Neuronal stem cell (in vitro differentiated cells): ENCODE results near the gene DPEP3. TPM values are rescaled to one million over a fixed set of nuclear protein-coding genes. Genes with fewer than 3 reads are reported as not detected.

Experiments
- DNase-seq: peaks from one replicate; pipeline ENCODE4 v3.0.0-alpha.2; 2013; ENCODE audit warnings: low spot score
- H2AFZ ChIP-seq: one replicate; pipeline ENCODE4 v1.6.1; 2013; ENCODE audit warnings: mild to moderate bottlenecking, low read length, inconsistent platforms
- H2AK5ac ChIP-seq: 2 replicates; pipeline ENCODE4 v1.6.1; 2013; ENCODE audit warnings: low read depth, mild to moderate bottlenecking, inconsistent platforms, low read length, moderate library complexity, mixed read lengths
- H2BK120ac ChIP-seq: 2 replicates; pipeline ENCODE4 v1.6.1; 2013; ENCODE audit warnings: low read depth, mild to moderate bottlenecking, inconsistent platforms, low read length, moderate library complexity, mixed read lengths
- H2BK12ac ChIP-seq: one replicate; pipeline ENCODE4 v1.6.1; 2013; ENCODE audit warnings: low read length, inconsistent platforms
- H2BK15ac ChIP-seq: 2 replicates; pipeline ENCODE4 v1.6.1; 2013; ENCODE audit warnings: mild to moderate bottlenecking, low read length, inconsistent platforms, mixed read lengths
- H2BK5ac ChIP-seq: one replicate; pipeline ENCODE4 v1.6.1; 2013; ENCODE audit warnings: inconsistent platforms, mild to moderate bottlenecking, low read length, moderate library complexity
- H3K14ac ChIP-seq: one replicate; pipeline ENCODE4 v1.6.1; 2013; ENCODE audit warnings: low read length, inconsistent platforms
- H3K18ac ChIP-seq: 2 replicates; pipeline ENCODE4 v1.6.1; 2013; ENCODE audit warnings: low read length, inconsistent platforms
- H3K23ac ChIP-seq: 2 replicates; pipeline ENCODE4 v1.6.1; 2013; ENCODE audit warnings: low read depth, mild to moderate bottlenecking, mixed read lengths, low read length, inconsistent platforms; ENCODE audit not compliant: poor library complexity
- H3K27ac ChIP-seq: replicated peaks from 3 replicates; pipeline ENCODE4 v1.5.1; 2013; ENCODE audit warnings: low read length, inconsistent platforms
- H3K27me3 ChIP-seq, 3 experiments: 2 replicates each; pipeline ENCODE4 v1.6.1; 2013; ENCODE audit warnings: low read length in 3 of 3, mild to moderate bottlenecking in 2 of 3, inconsistent platforms in 1 of 3, low read depth in 1 of 3, mixed read lengths in 1 of 3, moderate library complexity in 1 of 3; ENCODE audit not compliant: control insufficient read depth in 3 of 3, insufficient read depth in 3 of 3
- H3K36me3 ChIP-seq, 2 donors: replicated peaks in 1 of 2; 2 replicates each; pipeline ENCODE4 v1.6.1; 2013; ENCODE audit warnings: low read length in 2 of 2; ENCODE audit not compliant: control insufficient read depth in 2 of 2, insufficient read depth in 2 of 2
- H3K4ac ChIP-seq: 2 replicates; pipeline ENCODE4 v1.6.1; 2013; ENCODE audit warnings: inconsistent platforms, mild to moderate bottlenecking, low read length, moderate library complexity
- H3K4me1 ChIP-seq, 2 donors: 1 replicate in 1 of 2; 2 replicates in 1 of 2; pipeline ENCODE4 v1.6.1; 2013; ENCODE audit warnings: low read length in 2 of 2, low read depth in 1 of 2; ENCODE audit not compliant: control insufficient read depth in 2 of 2, insufficient read depth in 1 of 2
- H3K4me2 ChIP-seq: one replicate; pipeline ENCODE4 v1.6.1; 2013; ENCODE audit warnings: mild to moderate bottlenecking, low read length, inconsistent platforms; ENCODE audit not compliant: insufficient read depth, poor library complexity, severe bottlenecking
- H3K4me3 ChIP-seq, 2 donors: 2 replicates each; pipeline ENCODE4 v1.5.1; 2013; ENCODE audit warnings: low read length in 2 of 2, mild to moderate bottlenecking in 2 of 2, inconsistent platforms in 1 of 2, moderate library complexity in 1 of 2
- H3K79me1 ChIP-seq: one replicate; pipeline ENCODE4 v1.6.1; 2013; ENCODE audit warnings: low read depth, mild to moderate bottlenecking, inconsistent platforms, low read length, moderate library complexity
- H3K9ac ChIP-seq: one replicate; pipeline ENCODE4 v1.6.1; 2013; ENCODE audit warnings: mild to moderate bottlenecking, low read depth, low read length, inconsistent platforms; ENCODE audit not compliant: poor library complexity
- H3K9me3 ChIP-seq, 2 donors: replicated peaks in 1 of 2; 2 replicates each; pipeline versions ENCODE3 to v1.6.1; 2013; ENCODE audit warnings: low read length in 2 of 2, mild to moderate bottlenecking in 2 of 2, inconsistent platforms in 1 of 2, low read depth in 1 of 2, mixed read lengths in 1 of 2, moderate library complexity in 1 of 2; ENCODE audit not compliant: control insufficient read depth in 2 of 2, insufficient read depth in 1 of 2
- H4K8ac ChIP-seq: one replicate; pipeline ENCODE4 v1.6.1; 2013; ENCODE audit warnings: low read depth, mild to moderate bottlenecking, inconsistent platforms, low read length, moderate library complexity
- H4K91ac ChIP-seq: one replicate; pipeline ENCODE4 v1.6.1; 2013; ENCODE audit warnings: low read length, low read depth, mild to moderate bottlenecking, inconsistent platforms; ENCODE audit not compliant: poor library complexity
- WGBS, 2 donors: extraction: QIAGEN DNeasy Blood & Tissue Kit; methylation state at CpG; one replicate each; pipeline ENCODE4 v1.1.7; 2013; ENCODE audit warnings: missing lambda C conversion rate in 2 of 2, mixed read lengths in 1 of 2; ENCODE audit not compliant: insufficient read length in 2 of 2, insufficient replicate concordance in 1 of 2; ENCODE audit errors: extremely low coverage in 2 of 2; 5-methylcytosine and 5-hydroxymethylcytosine counted together
- polyA plus RNA-seq, 2 experiments: library from polyadenylated mRNA; stranded (reverse); fragments of 200-250 nt; gene quantifications; one replicate each; pipeline ENCODE4 v1.2.3, GENCODE V29; 2013

DPEP3 gene
- 0.56 TPM for polyA plus RNA-seq (2013, experiment 1 of 2)
- 0.29 TPM for polyA plus RNA-seq (2013, experiment 2 of 2)

DNA sequence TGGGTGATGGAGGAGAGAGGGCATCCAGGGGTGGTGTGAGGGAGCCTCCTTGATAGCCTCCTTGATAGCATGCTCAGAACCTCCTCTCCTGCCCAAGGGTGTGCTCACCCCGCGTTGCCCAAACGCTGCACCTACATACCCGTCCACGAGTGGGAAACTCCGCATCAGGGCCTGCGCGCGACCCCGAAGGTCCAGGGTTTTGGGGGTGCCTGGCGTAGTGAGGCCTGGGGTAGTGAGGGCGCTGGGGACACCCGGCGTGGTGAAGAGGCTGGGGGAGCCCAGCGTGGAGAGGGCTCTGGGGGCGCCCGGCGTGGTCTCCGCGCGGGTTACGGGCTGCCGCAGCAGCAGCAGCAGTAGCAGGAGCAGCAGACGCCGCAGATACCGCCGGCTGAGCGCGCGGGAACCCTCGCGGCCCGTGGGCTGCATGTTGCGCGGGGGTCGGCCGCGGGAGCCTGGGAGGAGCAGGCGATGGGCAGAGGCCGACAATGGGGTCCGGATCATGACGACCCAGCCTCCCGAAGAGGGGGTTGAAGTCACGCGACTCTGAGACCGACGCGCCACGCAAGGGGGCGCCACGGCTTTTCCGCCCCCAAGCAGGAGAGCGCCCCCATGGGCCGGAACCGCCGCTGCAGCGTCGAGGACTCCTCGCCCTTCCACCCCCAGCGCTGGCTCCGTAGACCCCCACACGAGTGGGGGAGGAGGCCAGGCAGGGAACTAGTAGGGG is at the start of gene DPEP3:
DPEP3 (minus strand) TSS at position 545 of the 724 bp plus-strand sequence; CDS start at position 426, 119 bp downstream.
- no peak within 1 kb of the TSS for H3K9ac ChIP-seq
- H2BK120ac ChIP-seq = peak within 1 kb of the TSS; percentile 81
- peaks cover 0 to 9% (median 0%) of the 10 kb centered on the region in 3 experiments for H3K27me3 ChIP-seq
- no CpG with 5 or more reads among the region's 62 CpGs for WGBS, 2 donors
- no peak within 1 kb of the TSS for H4K91ac ChIP-seq
- H3K23ac ChIP-seq = peak within 1 kb of the TSS; percentile 68
- peak within 1 kb of the TSS; percentile 55 for H2BK15ac ChIP-seq
- H3K14ac ChIP-seq = peak within 1 kb of the TSS; percentile 38
- H3K4me2 ChIP-seq = no peak within 1 kb of the TSS
- peaks cover 0 to 4% of the 10 kb centered on the region in 2 donors for H3K4me1 ChIP-seq
- H2AK5ac ChIP-seq = peak within 1 kb of the TSS; percentile 88
- peak within 1 kb of the TSS; percentile 33 for H2BK5ac ChIP-seq
- H3K27ac ChIP-seq = no peak within 1 kb of the TSS
- no peak within 1 kb of the TSS for H4K8ac ChIP-seq
- peaks cover 0 to 4% of the 10 kb centered on the region in 2 donors for H3K9me3 ChIP-seq
- H2BK12ac ChIP-seq = no peak within 1 kb of the TSS
- no peaks in the 10 kb centered on the region for H3K36me3 ChIP-seq
- peak within 1 kb of the TSS; percentile 97 for H3K4ac ChIP-seq
- H2AFZ ChIP-seq = no peak within 1 kb of the TSS
- H3K79me1 ChIP-seq = no peaks in the 10 kb centered on the region
- peak within 1 kb of the TSS; percentile 85 for H3K18ac ChIP-seq
- H3K4me3 ChIP-seq = no peak within 1 kb of the TSS
- DNase-seq = no peak

DNA sequence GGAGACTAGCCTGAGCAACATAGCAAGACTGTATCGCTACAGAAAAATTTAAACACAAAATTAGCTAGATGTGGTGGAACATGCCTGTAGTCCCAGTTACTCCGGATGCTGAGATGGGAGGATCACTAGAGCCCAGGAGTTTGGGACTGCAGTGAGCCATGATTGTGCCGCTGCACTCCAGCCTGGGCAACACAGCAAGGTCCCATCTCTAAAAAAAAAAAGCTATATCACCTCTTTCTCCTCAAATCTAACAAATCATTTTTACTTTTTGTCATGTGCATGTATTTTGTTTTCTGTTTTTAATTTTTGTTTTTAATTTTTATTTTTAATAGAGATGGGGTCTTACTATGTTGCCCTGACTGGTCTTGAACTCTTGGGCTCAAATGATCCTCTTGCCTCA is 48.7 kb upstream of the DPEP3 start:
- no peak for DNase-seq
- H2BK120ac ChIP-seq = no peak overlapping the region
- H3K23ac ChIP-seq = no peak overlapping the region
- H2BK12ac ChIP-seq = no peak overlapping the region
- H3K4me2 ChIP-seq = no peak overlapping the region
- no peak overlapping the region for H3K4ac ChIP-seq
- H2AFZ ChIP-seq = no peak overlapping the region
- H4K8ac ChIP-seq = no peak overlapping the region
- no peak overlapping the region for H2AK5ac ChIP-seq
- H3K14ac ChIP-seq = no peak overlapping the region
- H4K91ac ChIP-seq = no peak overlapping the region
- no peaks in the 10 kb centered on the region for H3K27me3 ChIP-seq
- H3K9ac ChIP-seq = no peak overlapping the region
- peaks cover 2 to 54% of the 10 kb centered on the region in 2 donors for H3K36me3 ChIP-seq
- H3K27ac ChIP-seq = no peak overlapping the region
- no peaks in the 10 kb centered on the region for H3K4me1 ChIP-seq
- H3K18ac ChIP-seq = no peak overlapping the region
- H3K4me3 ChIP-seq = no peak overlapping the region
- no peaks in the 10 kb centered on the region for H3K9me3 ChIP-seq
- H3K79me1 ChIP-seq = no peaks in the 10 kb centered on the region
- no CpG with 5 or more reads among the region's 3 CpGs for WGBS, 2 donors
- H2BK15ac ChIP-seq = no peak overlapping the region
- H2BK5ac ChIP-seq = no peak overlapping the region

DNA sequence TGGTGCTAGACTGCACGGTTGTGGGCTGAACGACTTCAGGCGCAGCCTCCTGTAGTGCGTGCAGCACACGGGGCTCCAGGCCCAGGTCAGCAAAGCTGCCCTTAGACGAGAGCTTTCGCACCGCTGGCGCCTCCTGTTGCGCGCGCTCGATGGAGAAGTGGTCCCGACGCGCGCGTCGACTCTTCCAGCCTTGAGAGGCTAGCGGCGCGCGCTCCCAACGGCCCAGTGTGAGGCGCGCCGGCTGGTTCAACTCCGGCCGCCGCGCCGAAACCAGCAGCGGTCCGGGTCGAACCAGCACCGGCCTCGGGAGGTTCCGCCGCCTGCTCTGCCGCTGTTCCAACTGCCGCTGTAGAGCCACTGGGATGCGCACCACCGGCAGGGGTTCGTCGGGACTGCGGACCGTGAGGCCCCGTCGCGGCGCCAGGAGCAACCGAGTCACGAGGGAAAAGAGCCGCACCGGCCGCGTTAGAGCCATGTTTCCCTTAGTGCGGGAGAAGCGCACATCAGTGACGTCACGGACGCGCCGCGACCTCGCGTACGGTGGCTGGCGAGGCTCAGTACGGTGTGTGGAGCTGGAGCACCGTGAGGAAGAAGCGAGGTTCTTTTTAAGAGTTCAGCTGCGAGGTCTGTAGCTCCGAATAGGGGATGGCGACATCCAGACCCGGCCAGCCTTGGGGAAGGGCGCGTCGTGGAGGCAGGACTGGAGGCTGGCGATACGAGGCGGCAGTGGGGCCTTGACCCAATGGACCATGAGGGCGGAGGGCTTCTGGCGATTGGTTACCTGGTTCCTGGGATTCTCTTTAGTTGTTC is 42.6 kb upstream of the DPEP3 start, which contains the start of the genes DDX28 and DUS2:
DDX28 (minus strand) TSS at position 505 of the 810 bp plus-strand sequence; CDS start at position 475, 30 bp downstream.
DUS2 (plus strand) TSS at position 557 of the 810 bp plus-strand sequence. CDS start 14,740 bp downstream, outside the sequence.
- Histone ChIP-seq H3K4me1 (peaks cover 6 to 8% of the 10 kb centered on the region in 2 donors), H3K79me1 (peaks cover 8% of the 10 kb centered on the region), H3K36me3 (peaks cover 10 to 40% of the 10 kb centered on the region in 2 donors), H2AFZ (peak within 1 kb of the TSS; percentile 87), H3K18ac (peak within 1 kb of the TSS; percentile 98), H2BK15ac (peak within 1 kb of the TSS; percentile 38), H3K4me3 (peak within 1 kb of the TSS; percentile 67 to 85), H3K27ac (no peak within 1 kb of the TSS), H2AK5ac (peak within 1 kb of the TSS; percentile 98), H3K9me3 (no peaks in the 10 kb centered on the region), H4K91ac (no peak within 1 kb of the TSS), H3K9ac (peak within 1 kb of the TSS; percentile 100), H4K8ac (peak within 1 kb of the TSS; percentile 98), H3K4me2 (peak within 1 kb of the TSS; percentile 92), H2BK5ac (peak within 1 kb of the TSS; percentile 45), H3K14ac (peak within 1 kb of the TSS; percentile 73), H3K23ac (peak within 1 kb of the TSS; percentile 99), H2BK120ac (peak within 1 kb of the TSS; percentile 10), H3K4ac (peak within 1 kb of the TSS; percentile 40), H2BK12ac (no peak within 1 kb of the TSS), H3K27me3 (no peaks in the 10 kb centered on the region)
- DNase-seq = peak; percentile 92
- no CpG with 5 or more reads among the region's 84 CpGs for WGBS, 2 donors
